Endothelial cell of umbilical vein (primary cell): Measurements from ENCODE around the gene PEAK3. TPM values are rescaled to one million over a fixed set of nuclear protein-coding genes. Genes with fewer than 3 reads are reported as not detected.
A peak's percentile ranks its signal among the peaks of the same experiment; 100 is the strongest.

Experiments
- BruUV-seq: library from RNA; stranded (reverse); fragments of 400-500 nt; replicated peaks from 2 replicates; lab custom pipeline; 2021; lab: Mats Ljungman, UMichigan
- CTCF ChIA-PET: fragments of 300-600, 350-600 bp; sonication (Branson Sonifier 250); formaldehyde crosslinking; loops from one replicate; lab custom pipeline; 2021; ENCODE audit warnings: antibody characterized with exemption, inconsistent platforms; lab: Charles Lee
- POLR2A ChIA-PET: fragments of 300-600, 350-600 bp; sonication (Branson Sonifier 250); formaldehyde crosslinking; loops from one replicate; lab custom pipeline; 2021; ENCODE audit warnings: antibody characterized with exemption, inconsistent platforms; lab: Charles Lee
- DNase-seq: peaks from one replicate; pipeline ENCODE4 v3.0.0-alpha.2; 2011; ENCODE audit warnings: low read depth, low spot score
- FAIRE-seq: peaks from 2 replicates; lab custom pipeline; 2011; peaks lifted over from hg19 to GRCh38; lab: Jason Lieb, UNC
- H2AFZ ChIP-seq: 2 replicates; pipeline ENCODE4 v1.6.0; 2012; ENCODE audit warnings: low read depth, low read length, control low read depth, inconsistent platforms
- H3K27ac ChIP-seq: 2 replicates; pipeline ENCODE4 v1.5.1; 2011; ENCODE audit warnings: low read depth, mild to moderate bottlenecking, control low read depth, low read length, moderate library complexity; ENCODE audit not compliant: insufficient read depth
- H3K27me3 ChIP-seq, 2 experiments: 2 replicates each; pipeline versions ENCODE4 v1.6.0 to v1.6.1; 2011; ENCODE audit warnings: low read length in 2 of 2, mixed read lengths in 1 of 2; ENCODE audit not compliant: control insufficient read depth in 2 of 2, insufficient read depth in 2 of 2
- H3K36me3 ChIP-seq, 2 experiments: 2 replicates in 1 of 2; 3 replicates in 1 of 2; pipeline ENCODE4 v1.5.1; 2011; ENCODE audit warnings: low read length in 2 of 2, mild to moderate bottlenecking in 1 of 2, moderate library complexity in 1 of 2; ENCODE audit not compliant: control insufficient read depth in 2 of 2, insufficient read depth in 2 of 2; ENCODE audit errors: extremely low read depth in 1 of 2
- H3K4me1 ChIP-seq: 3 replicates; pipeline ENCODE4 v1.5.1; 2011; ENCODE audit warnings: mild to moderate bottlenecking, low read length; ENCODE audit not compliant: control insufficient read depth, insufficient read depth; ENCODE audit errors: extremely low read depth
- H3K4me2 ChIP-seq: 2 replicates; pipeline ENCODE4 v1.6.1; 2011; ENCODE audit warnings: low read length, control low read depth, mixed read lengths; ENCODE audit not compliant: insufficient read depth
- H3K4me3 ChIP-seq, 3 experiments: fragments of 200-600 bp in 1 of 3; sonication (generic), shearing (Covaris generic) in 1 of 3; replicated peaks in 1 of 3; 2 replicates each; pipeline ENCODE4 v1.5.1; 2011 to 2016; ENCODE audit warnings: control low read depth in 3 of 3, low read length in 3 of 3, mild to moderate bottlenecking in 2 of 3, inconsistent platforms in 1 of 3, low read depth in 1 of 3, moderate library complexity in 1 of 3; ENCODE audit not compliant: insufficient read depth in 1 of 3
- H3K79me2 ChIP-seq: 2 replicates; pipeline ENCODE4 v1.6.0; 2012; ENCODE audit warnings: low read length, inconsistent platforms; ENCODE audit not compliant: control insufficient read depth, insufficient read depth
- H3K9ac ChIP-seq: replicated peaks from 2 replicates; pipeline ENCODE3; 2011; ENCODE audit warnings: low read length, control low read depth; ENCODE audit not compliant: insufficient read depth; ENCODE audit errors: extremely low read depth
- H3K9me1 ChIP-seq: replicated peaks from 3 replicates; pipeline ENCODE4 v1.6.0; 2011; ENCODE audit warnings: mild to moderate bottlenecking, low read length; ENCODE audit not compliant: control insufficient read depth, insufficient read depth; ENCODE audit errors: extremely low read depth
- H3K9me3 ChIP-seq: replicated peaks from 2 replicates; pipeline ENCODE4 v1.5.1; 2012; ENCODE audit warnings: low read length, inconsistent platforms; ENCODE audit not compliant: control insufficient read depth, insufficient read depth
- H4K20me1 ChIP-seq: replicated peaks from 2 replicates; pipeline ENCODE3; 2011; ENCODE audit warnings: mild to moderate bottlenecking, low read length; ENCODE audit not compliant: control insufficient read depth, insufficient read depth; ENCODE audit errors: extremely low read depth
- CTCF ChIP-seq, 2 donors: IDR thresholded peaks; 1 replicate in 1 of 2; 2 replicates in 1 of 2; pipeline ENCODE4 v1.5.1; 2011; ENCODE audit warnings: low read length in 2 of 2, mild to moderate bottlenecking in 2 of 2, moderate library complexity in 2 of 2, control low read depth in 1 of 2, inconsistent platforms in 1 of 2, low read depth in 1 of 2; ENCODE audit not compliant: insufficient read depth in 1 of 2; ENCODE audit errors: extremely low read depth in 1 of 2
- EZH2 ChIP-seq: IDR thresholded peaks from 2 replicates; pipeline ENCODE4 v1.6.1; 2012; ENCODE audit warnings: borderline replicate concordance, low read depth, mild to moderate bottlenecking, moderate library complexity, low read length, inconsistent platforms; ENCODE audit not compliant: severe bottlenecking
- FOS ChIP-seq: IDR thresholded peaks from 2 replicates; pipeline ENCODE4 v1.6.1; 2011; ENCODE audit warnings: mild to moderate bottlenecking, low read length, moderate library complexity, borderline replicate concordance; ENCODE audit not compliant: insufficient read depth
- GATA2 ChIP-seq: IDR thresholded peaks from 2 replicates; pipeline ENCODE4 v1.7.0; 2011; ENCODE audit warnings: low read depth, mild to moderate bottlenecking, moderate library complexity, mixed read lengths, low read length; ENCODE audit not compliant: insufficient read length, insufficient read depth
- JUN ChIP-seq: IDR thresholded peaks from 2 replicates; pipeline ENCODE4 v1.6.1; 2011; ENCODE audit warnings: borderline replicate concordance, low read depth; ENCODE audit not compliant: insufficient read length, insufficient read depth
- MAX ChIP-seq: IDR thresholded peaks from 2 replicates; pipeline ENCODE4 v1.6.1; 2011; ENCODE audit not compliant: insufficient read depth, insufficient read length
- MYC ChIP-seq: IDR thresholded peaks from one replicate; pipeline ENCODE4 v1.6.1; 2011; ENCODE audit warnings: mild to moderate bottlenecking, low read depth, low read length
- POLR2A ChIP-seq: IDR thresholded peaks from 2 replicates; pipeline ENCODE4 v1.6.1; 2012; ENCODE audit warnings: low read depth, mild to moderate bottlenecking, control low read depth, low read length
- POLR2AphosphoS5 ChIP-seq: IDR thresholded peaks from 2 replicates; pipeline ENCODE4 v1.6.1; 2012; ENCODE audit warnings: low read depth, mild to moderate bottlenecking, control low read depth, low read length, moderate library complexity; ENCODE audit not compliant: insufficient read depth
- dilution Hi-C: fragments of 300-500 bp; cut with MboI; formaldehyde crosslinking; loops from one replicate; pipeline ENCODE4 v1.15.0; 2019; ENCODE audit warnings: low sequenced_read_pairs; ENCODE audit not compliant: extremely low pct_ligation_motif_present
- intact Hi-C: fragments of 100-400 bp; cut with micrococcal nuclease; formaldehyde crosslinking; loops from one replicate; pipeline ENCODE4 v1.10.0; 2022
- polyA plus RNA-seq, 4 experiments: library from polyadenylated mRNA; depleted of rRNA in 3 of 4; stranded (reverse) in 3 of 4; unstranded in 1 of 4; fragments of >200 nt; gene quantifications; 2 replicates each; pipeline versions ENCODE4 v1.2.1 to v1.2.3, GENCODE V29; 2011 to 2012; ENCODE audit warnings: missing spikeins in 1 of 4
- total RNA-seq: library from RNA; stranded (reverse); gene quantifications from 2 replicates; pipeline ENCODE4 v1.2.3, GENCODE V29; 2021

The PEAK3 gene
- total and polyA plus RNA-seq, 2 donors (not counting 3 experiments of a cell fraction or from before 2014, with no cell fraction given), result 0.03 TPM; not detected in 1

GRCh38 chr19:2329149-2329478 is 47.1 kb upstream of the PEAK3 start:
- CTCF ChIA-PET, result no interaction called here

GRCh38 chr19:2328401-2329148 is 46.6 kb upstream of the PEAK3 start, which contains the start of the genes LSM7 and SPPL2B:
TSS of gene LSM7 (minus strand) at chr19:2328586. CDS start at chr19:2328566, 20 bp downstream.
TSS of gene SPPL2B (plus strand) at chr19:2328684. CDS start at chr19:2328710, 26 bp downstream.
- Histone ChIP-seq H4K20me1 (no peaks in the 10 kb centered on the region), H2AFZ (peak within 1 kb of the TSS; percentile 77), H3K4me3 (peak within 1 kb of the TSS; percentile 68 to 94 (median 87)), H3K27me3 (no peaks in the 10 kb centered on the region), H3K9ac (peak within 1 kb of the TSS; percentile 76), H3K27ac (peak within 1 kb of the TSS; percentile 90), H3K4me1 (peaks cover 15% of the 10 kb centered on the region), H3K9me3 (no peaks in the 10 kb centered on the region), H3K4me2 (peak within 1 kb of the TSS; percentile 80), H3K36me3 (peaks cover 0 to 7% of the 10 kb centered on the region in 2 experiments), H3K79me2 (peaks cover 48% of the 10 kb centered on the region), H3K9me1 (no peaks in the 10 kb centered on the region)
- dilution Hi-C loops, result no loop called here
- BruUV-seq, result no TSS peak
- POLR2A ChIA-PET, result interaction anchor here (1.2 kb wide), 1 partner anchor 23 kb away, joined by 3 read pairs; no protein-coding TSS in a partner anchor
- DNase-seq (peak; percentile 90), FAIRE-seq (no peak)
- intact Hi-C loops, result loop anchor here (5.0 kb wide), 1 partner anchor 41 kb away; no protein-coding TSS in a partner anchor
- TF ChIP-seq POLR2A (peak; percentile 95), GATA2 (no peak), MAX (no peak), MYC (peak; percentile 54), FOS (no peak), CTCF (IDR thresholded peaks at IDR 0.05; ENCODE audit: extremely low read depth in 1 of 2, insufficient read depth in 1 of 2, low read depth in 1 of 2, low read length in 2 of 2) (no peak), EZH2 (no peak), POLR2AphosphoS5 (peak; percentile 93)
- CTCF ChIA-PET, result interaction anchor here (0.6 to 1.3 kb wide), 5 partner anchors 13 to 622 kb away, joined by 3 to 8 read pairs (median 6); no protein-coding TSS in a partner anchor

More at GRCh38 chr19:2329149-2329478, 47.1 kb upstream of the PEAK3 start:
- H3K9me1 ChIP-seq, result no peaks in the 10 kb centered on the region
- peak overlapping the region; percentile 1 for H3K27ac ChIP-seq
- DNase-seq (no peak), FAIRE-seq (no peak)
- peaks cover 48% of the 10 kb centered on the region for H3K79me2 ChIP-seq
- H3K4me2 ChIP-seq, result peak overlapping the region; percentile 80
- H3K4me1 ChIP-seq, result peaks cover 15% of the 10 kb centered on the region
- H2AFZ ChIP-seq, result peak overlapping the region; percentile 77
- H3K9me3 ChIP-seq, result no peaks in the 10 kb centered on the region
- intact Hi-C loops, result loop anchor here (5.0 kb wide), 1 partner anchor 42 kb away; no protein-coding TSS in a partner anchor
- H4K20me1 ChIP-seq, result no peaks in the 10 kb centered on the region
- dilution Hi-C loops, result no loop called here
- TF ChIP-seq MYC (no peak), JUN (no peak)
- POLR2A ChIA-PET, result interaction anchor here (1.2 kb wide), 1 partner anchor 24 kb away, joined by 3 read pairs; no protein-coding TSS in a partner anchor
- no TSS peak for BruUV-seq
- H3K27me3 ChIP-seq, result no peaks in the 10 kb centered on the region
- peak overlapping the region; percentile 76 for H3K9ac ChIP-seq
- peak overlapping the region; percentile 68 to 94 (median 87) for H3K4me3 ChIP-seq
- H3K36me3 ChIP-seq, result peaks cover 0 to 6% of the 10 kb centered on the region in 2 experiments
